ENCODE results near the gene ADA. TPM values are rescaled to one million over a fixed set of nuclear protein-coding genes. Genes with fewer than 3 reads are reported as not detected.

The ADA gene
- total and polyA plus RNA-seq, 8 donors = 2.3 to 165 (median 40.3) TPM

DNA sequence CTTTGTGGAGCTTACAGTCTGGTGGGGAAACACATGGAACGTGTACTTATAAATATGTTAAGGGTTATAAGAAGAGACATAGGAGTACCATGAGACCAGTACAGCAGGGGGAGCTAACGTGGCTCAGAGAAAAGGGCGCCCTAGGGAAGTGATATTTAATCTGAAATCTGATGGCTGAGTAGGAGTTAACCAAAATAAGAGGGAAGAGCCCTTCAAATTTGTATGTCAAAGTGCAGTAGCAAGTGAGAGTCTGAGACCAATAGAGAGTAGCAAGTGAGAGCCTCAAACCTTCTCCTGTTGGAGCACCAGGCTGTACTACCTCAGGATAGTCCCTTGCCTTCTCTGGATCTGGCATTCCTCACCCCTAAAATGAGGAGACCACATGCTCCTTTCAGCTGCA, 75.2 kb downstream of the ADA start:
- Histone ChIP-seq H3K4me3 (no peak overlapping the region), H3K36me3 (no peaks in the 10 kb centered on the region), H3K27ac (peak overlapping the region in 4 of 5 donors; percentile 15 to 67 (median 40)), H3K9me3 (no peaks in the 10 kb centered on the region), H3K4me1 (peaks cover 0 to 75% (median 30%) of the 10 kb centered on the region in 4 donors), H3K27me3 (no peaks in the 10 kb centered on the region)
- TF ChIP-seq EP300 (IDR thresholded peaks at IDR 0.05) (no peak), POLR2AphosphoS5 (IDR thresholded peaks at IDR 0.05) (no peak), POLR2A (IDR thresholded peaks at IDR 0.05) (no peak)
- TF ChIP-seq, protein P1, sequence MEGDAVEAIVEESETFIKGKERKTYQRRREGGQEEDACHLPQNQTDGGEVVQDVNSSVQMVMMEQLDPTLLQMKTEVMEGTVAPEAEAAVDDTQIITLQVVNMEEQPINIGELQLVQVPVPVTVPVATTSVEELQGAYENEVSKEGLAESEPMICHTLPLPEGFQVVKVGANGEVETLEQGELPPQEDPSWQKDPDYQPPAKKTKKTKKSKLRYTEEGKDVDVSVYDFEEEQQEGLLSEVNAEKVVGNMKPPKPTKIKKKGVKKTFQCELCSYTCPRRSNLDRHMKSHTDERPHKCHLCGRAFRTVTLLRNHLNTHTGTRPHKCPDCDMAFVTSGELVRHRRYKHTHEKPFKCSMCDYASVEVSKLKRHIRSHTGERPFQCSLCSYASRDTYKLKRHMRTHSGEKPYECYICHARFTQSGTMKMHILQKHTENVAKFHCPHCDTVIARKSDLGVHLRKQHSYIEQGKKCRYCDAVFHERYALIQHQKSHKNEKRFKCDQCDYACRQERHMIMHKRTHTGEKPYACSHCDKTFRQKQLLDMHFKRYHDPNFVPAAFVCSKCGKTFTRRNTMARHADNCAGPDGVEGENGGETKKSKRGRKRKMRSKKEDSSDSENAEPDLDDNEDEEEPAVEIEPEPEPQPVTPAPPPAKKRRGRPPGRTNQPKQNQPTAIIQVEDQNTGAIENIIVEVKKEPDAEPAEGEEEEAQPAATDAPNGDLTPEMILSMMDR (IDR thresholded peaks at IDR 0.05) = no peak
- peak in 1 of 2 donors; percentile 48 for DNase-seq
- intact Hi-C loops (cut with DNase I; ENCODE audit: low total_unique reads) = no loop called here
- WGBS, 5 donors = 35 to 53% (median 37%) methylated on average over 3 of the region's 3 CpGs

- 95 to 98% (median 97%) methylated on average over 4 of the region's 4 CpGs for WGBS, 5 donors
- Histone ChIP-seq H3K4me3 (no peak overlapping the region), H3K4me1 (peaks cover 0 to 57% (median 22%) of the 10 kb centered on the region in 4 donors), H3K27me3 (no peaks in the 10 kb centered on the region), H3K36me3 (no peaks in the 10 kb centered on the region), H3K9me3 (no peaks in the 10 kb centered on the region), H3K27ac (peak overlapping the region in 2 of 5 donors; percentile 29 to 83)
- TF ChIP-seq POLR2AphosphoS5 (IDR thresholded peaks at IDR 0.05) (no peak), EP300 (IDR thresholded peaks at IDR 0.05) (no peak), POLR2A (IDR thresholded peaks at IDR 0.05) (no peak)
- TF ChIP-seq, protein P1 (IDR thresholded peaks at IDR 0.05) = no peak
- DNase-seq = no peak
- intact Hi-C loops (cut with DNase I; ENCODE audit: low total_unique reads) = no loop called here
Measured at GRCh38 chr20:44574372-44574771, 77.1 kb downstream of the ADA start.

- Histone ChIP-seq H3K27ac (peak overlapping the region in 4 of 5 donors; percentile 71 to 83 (median 77)), H3K4me1 (peaks cover 0 to 54% (median 22%) of the 10 kb centered on the region in 4 donors)
- TF ChIP-seq POLR2AphosphoS5 (IDR thresholded peaks at IDR 0.05) (no peak), EP300 (IDR thresholded peaks at IDR 0.05) (no peak), POLR2A (IDR thresholded peaks at IDR 0.05) (no peak)
- TF ChIP-seq, protein P1 (IDR thresholded peaks at IDR 0.05) = no peak
Measured at GRCh38 chr20:44573501-44573869, 78.0 kb downstream of the ADA start.

GRCh38 chr20:44572551-44573500, 78.7 kb downstream of the ADA start:
- no peaks in the 10 kb centered on the region for H3K9me3 ChIP-seq
- peak in 1 of 2 donors; percentile 71 for DNase-seq
- 44 to 62% (median 48%) methylated on average over 6 of the region's 6 CpGs for WGBS, 5 donors
- peak overlapping the region; percentile 71 to 83 (median 79) for H3K27ac ChIP-seq
- TF ChIP-seq, protein P1 (IDR thresholded peaks at IDR 0.05) = no peak
- no peak for TF ChIP-seq POLR2A (IDR thresholded peaks at IDR 0.05)
- no peak for TF ChIP-seq EP300 (IDR thresholded peaks at IDR 0.05)
- TF ChIP-seq POLR2AphosphoS5 (IDR thresholded peaks at IDR 0.05) = peak; percentile 1 to 50 (median 12)
- no peak overlapping the region for H3K4me3 ChIP-seq
- no peaks in the 10 kb centered on the region for H3K27me3 ChIP-seq
- no peaks in the 10 kb centered on the region for H3K36me3 ChIP-seq
- peaks cover 0 to 54% (median 22%) of the 10 kb centered on the region in 4 donors for H3K4me1 ChIP-seq
- intact Hi-C loops (cut with DNase I; ENCODE audit: low total_unique reads) = no loop called here

More at GRCh38 chr20:44573501-44573869, 78.0 kb downstream of the ADA start:
- DNase-seq = no peak
- 82 to 97% (median 88%) methylated on average over 2 of the region's 2 CpGs for WGBS, 5 donors
- intact Hi-C loops (cut with DNase I; ENCODE audit: low total_unique reads) = no loop called here
- no peaks in the 10 kb centered on the region for H3K36me3 ChIP-seq
- no peaks in the 10 kb centered on the region for H3K9me3 ChIP-seq
- H3K4me3 ChIP-seq = no peak overlapping the region
- H3K27me3 ChIP-seq = no peaks in the 10 kb centered on the region
